Amygdala (tissue), 56 donors: ENCODE results near the gene IGSF9B.
A peak's percentile ranks its signal among the peaks of the same experiment; 100 is the strongest.
"Not testable (repeated sequence)": the region's sequence is repeated elsewhere in the genome, so short reads cannot be mapped to it uniquely, and the experiment has no call there.

Experiments
- DNase-seq, 56 donors: peaks; one replicate each; lab custom pipeline; 2025; lab: John Stamatoyannopoulos, UW

IGSF9B gene, protein sequence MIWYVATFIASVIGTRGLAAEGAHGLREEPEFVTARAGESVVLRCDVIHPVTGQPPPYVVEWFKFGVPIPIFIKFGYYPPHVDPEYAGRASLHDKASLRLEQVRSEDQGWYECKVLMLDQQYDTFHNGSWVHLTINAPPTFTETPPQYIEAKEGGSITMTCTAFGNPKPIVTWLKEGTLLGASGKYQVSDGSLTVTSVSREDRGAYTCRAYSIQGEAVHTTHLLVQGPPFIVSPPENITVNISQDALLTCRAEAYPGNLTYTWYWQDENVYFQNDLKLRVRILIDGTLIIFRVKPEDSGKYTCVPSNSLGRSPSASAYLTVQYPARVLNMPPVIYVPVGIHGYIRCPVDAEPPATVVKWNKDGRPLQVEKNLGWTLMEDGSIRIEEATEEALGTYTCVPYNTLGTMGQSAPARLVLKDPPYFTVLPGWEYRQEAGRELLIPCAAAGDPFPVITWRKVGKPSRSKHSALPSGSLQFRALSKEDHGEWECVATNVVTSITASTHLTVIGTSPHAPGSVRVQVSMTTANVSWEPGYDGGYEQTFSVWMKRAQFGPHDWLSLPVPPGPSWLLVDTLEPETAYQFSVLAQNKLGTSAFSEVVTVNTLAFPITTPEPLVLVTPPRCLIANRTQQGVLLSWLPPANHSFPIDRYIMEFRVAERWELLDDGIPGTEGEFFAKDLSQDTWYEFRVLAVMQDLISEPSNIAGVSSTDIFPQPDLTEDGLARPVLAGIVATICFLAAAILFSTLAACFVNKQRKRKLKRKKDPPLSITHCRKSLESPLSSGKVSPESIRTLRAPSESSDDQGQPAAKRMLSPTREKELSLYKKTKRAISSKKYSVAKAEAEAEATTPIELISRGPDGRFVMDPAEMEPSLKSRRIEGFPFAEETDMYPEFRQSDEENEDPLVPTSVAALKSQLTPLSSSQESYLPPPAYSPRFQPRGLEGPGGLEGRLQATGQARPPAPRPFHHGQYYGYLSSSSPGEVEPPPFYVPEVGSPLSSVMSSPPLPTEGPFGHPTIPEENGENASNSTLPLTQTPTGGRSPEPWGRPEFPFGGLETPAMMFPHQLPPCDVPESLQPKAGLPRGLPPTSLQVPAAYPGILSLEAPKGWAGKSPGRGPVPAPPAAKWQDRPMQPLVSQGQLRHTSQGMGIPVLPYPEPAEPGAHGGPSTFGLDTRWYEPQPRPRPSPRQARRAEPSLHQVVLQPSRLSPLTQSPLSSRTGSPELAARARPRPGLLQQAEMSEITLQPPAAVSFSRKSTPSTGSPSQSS (N-terminal part only)

DNA sequence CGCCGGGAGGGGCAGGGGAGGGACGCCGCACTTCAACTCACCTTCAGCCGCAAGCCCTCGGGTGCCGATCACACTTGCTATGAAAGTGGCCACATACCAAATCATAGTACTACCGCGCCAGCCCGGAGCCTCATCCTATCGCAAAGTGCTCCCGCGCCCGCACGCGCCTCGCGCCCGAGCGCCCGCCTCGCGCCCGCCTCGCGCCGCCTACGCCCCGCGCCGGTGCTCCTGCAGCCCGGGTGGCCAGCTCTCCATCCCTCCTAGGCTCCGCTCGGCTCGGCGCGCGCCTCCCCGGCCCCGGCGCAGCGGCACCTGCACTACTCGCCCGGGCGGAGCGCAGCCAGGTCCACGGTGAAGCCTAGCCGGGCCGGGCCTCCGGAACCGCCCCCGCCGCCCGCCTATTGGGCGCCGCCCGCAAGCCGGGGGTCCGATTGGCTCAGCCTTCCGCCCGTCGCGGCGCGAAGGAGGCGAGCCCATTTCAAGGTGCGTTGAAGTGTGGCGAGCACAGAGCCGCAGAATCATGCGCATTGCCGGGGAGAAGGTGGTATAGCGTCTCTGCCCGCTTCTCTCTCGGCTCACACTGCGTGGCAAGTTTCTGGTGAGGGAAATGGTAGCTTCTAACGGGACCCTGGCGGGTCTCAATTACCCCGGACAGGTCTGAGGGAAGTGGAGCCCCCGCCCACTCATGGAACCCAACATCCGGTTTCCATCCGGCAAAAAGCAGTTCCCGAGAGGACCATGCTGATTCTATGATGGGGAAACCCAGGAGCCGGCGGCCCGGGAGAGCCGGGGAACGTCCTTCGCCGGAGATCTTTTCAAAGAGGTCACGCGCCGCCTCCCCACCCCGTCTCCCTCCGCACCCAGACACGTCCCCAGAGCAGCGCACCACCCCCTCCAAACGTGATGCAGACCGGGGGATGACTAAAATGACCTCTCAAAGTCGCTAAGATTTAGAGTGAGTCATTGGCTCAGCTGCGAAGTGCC, at the start of gene IGSF9B:
Gene IGSF9B, minus strand, starts transcription at position 319 of the 984 bp plus-strand sequence. Its CDS starts 214 bp downstream, at position 105.
- peak in 55 of 56 donors; percentile 11 to 90 (median 73) for DNase-seq

DNA sequence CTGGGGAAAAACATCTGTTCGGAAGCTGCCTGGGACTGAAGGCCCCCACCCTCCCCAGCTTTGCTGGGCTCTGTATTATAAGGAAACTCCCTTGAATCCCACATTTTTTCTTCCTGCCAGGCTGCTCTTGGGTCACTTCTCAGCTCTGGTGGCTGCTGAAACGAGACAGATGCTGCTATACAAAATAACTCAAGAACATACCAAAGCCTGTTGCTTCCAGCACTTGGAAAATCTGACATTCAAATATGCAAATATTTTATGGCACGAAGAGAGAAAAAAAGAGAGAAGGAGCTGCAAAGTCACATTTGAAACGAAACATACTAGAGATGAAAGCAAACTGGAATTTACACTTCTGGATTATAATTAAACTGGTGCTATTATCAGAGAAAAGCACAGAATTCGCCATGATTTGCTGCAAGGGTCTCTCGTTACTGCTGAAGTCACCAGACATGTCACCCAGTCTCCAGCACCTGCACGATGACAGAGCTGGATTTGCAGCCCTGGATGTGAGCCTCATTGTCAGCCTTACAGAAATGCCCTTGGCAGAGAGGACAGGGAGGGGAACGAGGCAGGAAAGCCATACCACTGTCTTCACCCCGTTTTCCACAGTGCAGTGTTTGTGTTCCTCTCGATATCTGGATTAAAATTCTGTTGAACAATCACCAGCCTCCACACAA, 47.9 kb upstream of the IGSF9B start:
- peak in 5 of 56 donors; percentile 10 to 26 (median 13) for DNase-seq

DNA sequence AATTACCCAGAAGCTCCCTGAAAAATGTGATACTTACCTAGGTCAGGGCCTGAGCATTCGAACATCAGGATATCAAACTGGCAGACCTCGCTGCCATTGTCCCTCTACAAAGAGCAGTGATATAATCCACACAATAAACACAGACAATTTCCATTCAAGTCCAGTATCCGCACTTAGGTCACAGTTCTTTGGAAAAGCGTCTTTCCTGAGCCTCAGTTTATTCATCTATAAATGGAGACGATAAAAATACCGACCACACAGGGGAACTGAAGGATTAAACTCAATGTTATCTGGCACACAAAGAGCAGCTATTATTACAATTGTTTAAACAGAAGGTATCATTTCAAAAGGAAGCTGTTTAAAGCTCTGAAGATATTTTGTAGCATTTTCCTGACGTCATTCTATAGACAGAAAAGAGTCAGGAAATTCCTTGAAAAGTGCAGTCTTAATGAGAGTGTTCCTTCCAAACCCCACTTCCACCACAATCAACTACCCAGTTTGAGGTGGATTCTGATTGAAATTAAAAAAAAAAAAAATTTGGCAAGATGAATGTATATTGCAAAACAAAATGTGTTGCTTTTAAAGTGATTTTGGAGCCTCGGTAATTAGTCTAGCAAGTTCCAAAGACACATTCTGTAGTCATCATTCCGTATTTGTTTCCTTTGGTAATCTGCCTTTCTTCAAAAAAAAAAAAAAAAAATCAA, 47.2 kb upstream of the IGSF9B start:
- DNase-seq, result no peak

DNA sequence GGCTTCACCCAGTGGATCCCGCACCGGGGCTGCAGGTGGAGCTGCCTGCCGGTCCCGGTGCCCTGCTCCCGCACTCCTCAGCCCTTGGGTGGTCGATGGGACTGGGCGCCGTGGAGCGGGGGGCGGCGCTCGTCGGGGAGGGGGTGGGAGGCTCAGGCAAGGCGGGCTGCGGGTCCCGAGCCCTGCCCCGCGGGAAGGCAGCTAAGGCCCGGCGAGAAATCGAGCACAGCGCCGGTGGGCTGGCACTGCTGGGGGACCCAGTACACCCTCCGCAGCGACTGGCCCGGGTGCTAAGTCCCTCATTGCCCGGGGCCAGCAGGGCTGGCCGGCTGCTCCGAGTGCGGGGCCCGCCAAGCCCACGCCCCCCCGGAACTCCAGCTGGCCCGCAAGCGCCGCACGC, 46.1 kb upstream of the IGSF9B start:
- DNase-seq, result not testable (repeated sequence)

DNA sequence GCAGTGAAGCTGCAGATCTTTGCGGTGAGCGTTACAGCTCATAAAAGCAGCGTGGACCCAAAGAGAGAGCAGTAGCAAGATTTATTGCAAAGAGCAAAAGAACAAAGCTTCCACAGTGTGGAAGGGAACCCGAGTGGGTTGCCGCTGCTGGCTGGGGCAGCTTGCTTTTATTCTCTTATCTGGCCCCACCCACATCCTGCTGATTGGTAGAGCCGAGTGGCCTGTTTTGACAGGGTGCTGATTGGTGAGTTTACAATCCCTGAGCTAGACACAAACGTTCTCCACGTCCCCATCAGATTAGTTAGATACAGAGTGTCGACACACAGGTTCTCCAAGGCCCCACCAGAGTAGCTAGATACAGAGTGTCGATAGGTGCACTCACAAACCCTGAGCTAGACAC, 45.6 kb upstream of the IGSF9B start:
- not testable (repeated sequence) for DNase-seq

DNA sequence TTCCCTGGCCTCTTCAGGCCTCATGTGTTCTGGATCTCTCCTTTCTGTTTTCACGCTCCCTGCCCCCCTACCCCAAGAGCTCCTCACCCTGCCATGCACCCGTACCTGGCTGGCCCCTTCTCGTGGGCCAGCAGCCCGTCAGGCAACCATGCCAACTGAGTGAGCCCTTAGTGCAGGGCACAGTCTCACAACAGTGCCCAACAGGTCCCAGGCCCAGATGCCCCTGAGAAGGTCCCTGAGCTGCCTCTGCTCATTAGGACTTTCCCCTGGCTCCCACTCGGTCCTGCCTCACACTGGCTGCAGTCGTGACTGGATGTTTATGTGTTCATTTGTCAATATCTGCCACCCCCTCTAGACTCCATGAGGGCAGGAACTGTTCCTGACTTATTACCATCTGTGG, 44.8 kb upstream of the IGSF9B start:
- DNase-seq, result no peak

DNA sequence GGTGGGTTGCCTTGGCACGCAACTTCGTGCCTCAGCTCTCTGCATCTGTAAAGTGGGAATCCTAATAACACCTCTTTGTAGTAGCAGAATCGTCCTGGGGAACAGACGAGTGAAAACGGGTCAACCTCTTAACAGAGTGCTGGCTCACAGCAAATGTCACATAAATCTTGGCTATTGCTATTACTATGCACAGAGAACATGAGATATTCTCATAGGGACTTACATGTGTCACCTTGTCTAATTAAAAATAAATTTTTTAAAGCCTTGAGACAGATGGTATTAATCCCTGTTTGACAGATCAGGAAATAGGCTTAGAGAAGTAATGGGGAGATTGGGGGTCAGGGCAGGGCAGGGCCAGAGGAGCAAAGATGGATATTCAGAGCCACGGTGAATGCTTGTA, 44.3 kb upstream of the IGSF9B start:
- DNase-seq, result no peak

DNA sequence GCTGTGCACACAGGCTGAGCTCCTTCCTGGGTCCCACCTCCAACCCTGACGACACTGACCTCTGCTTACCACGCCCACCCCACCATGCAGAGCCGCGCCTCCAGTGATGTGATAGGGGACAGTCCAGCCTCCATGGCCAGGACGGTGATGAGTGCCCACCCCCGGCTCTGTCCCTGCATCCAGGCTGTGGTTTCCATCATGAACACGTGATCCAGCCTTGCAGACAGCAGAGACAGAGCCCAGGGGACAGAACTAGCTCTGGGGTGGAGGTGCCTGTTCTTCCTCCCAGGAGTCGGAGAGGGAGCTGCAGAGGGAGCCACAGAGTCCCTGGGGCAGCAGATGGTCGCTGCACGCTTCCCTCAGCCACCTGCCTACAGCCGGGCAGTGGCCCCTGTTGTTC, 42.6 kb upstream of the IGSF9B start:
- no peak for DNase-seq

DNA sequence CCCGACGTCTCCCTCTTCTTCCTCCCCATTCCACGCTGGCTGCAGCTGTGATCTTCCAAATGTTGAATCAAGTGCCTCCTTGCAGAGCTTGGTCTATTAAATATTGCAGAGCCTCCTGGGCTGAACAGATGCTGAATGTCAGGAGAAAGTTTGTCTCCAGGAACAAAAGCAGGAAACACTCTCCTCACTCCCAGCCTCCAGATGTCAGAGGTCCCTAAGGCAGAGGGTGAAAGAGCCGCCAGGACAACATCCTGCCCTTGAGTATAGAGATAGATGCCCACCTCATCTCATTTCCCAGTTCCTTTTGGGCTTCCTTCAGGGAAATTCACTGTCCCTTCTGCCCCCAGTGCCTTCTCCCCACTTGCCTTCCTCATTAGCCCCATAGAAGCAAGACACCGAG, 40.8 kb upstream of the IGSF9B start:
- no peak for DNase-seq

DNA sequence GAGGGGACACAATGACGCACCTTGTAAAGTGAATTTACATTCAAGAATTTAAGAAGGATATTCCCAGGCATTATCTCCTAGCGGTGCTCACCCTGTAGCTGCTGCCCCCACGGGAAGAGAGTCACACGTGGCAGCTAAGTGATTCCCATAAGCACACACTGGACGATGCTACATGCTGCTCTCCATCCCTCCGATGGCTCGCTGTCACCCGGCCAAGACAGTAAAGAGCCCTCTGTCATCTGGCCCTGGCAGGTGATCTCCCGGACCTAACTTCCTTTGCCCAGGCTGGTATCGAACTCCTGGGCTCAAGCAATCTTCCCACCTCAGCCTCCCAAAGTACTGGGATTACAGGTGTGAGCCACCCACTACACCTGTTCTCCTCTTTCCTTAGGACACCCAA, 39.9 kb upstream of the IGSF9B start:
- DNase-seq, result no peak

DNA sequence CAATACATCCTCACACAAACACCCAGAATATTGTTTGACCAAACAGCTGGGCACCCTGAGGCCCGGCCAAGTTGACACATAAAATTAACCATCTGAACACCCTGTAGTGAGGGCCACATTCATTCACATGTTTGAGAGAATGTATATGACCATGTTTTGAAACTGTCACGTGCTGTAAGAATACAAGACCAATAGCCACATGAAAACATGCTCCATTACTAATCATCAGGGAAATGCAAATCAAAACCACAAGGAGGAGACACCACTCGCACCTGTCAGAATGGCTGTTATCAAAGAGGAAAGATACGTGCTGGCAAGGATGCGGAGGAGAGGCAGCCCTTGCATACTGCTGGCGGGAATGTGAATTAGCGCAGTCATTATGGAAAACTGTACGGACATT, 38.3 kb upstream of the IGSF9B start:
- no peak for DNase-seq

DNA sequence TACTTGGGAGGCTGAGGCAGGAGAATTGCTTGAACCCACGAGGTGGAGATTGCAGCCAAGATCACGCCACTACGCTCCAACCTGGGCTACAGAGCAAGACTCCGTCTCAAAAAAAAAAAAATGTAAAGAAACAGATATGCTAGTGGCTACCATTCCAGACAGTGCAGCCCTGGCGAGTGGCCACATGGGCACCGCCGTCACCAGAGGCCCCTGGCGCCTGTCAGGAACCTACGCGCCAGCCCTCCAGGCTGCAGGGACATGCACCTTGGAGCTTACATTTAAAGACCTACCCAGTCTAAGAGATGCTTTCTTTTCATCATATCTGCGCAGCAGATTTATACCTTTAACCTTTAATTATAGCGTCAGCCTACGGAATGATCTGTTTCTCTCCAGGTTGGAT, 37.2 kb upstream of the IGSF9B start:
- no peak for DNase-seq

DNA sequence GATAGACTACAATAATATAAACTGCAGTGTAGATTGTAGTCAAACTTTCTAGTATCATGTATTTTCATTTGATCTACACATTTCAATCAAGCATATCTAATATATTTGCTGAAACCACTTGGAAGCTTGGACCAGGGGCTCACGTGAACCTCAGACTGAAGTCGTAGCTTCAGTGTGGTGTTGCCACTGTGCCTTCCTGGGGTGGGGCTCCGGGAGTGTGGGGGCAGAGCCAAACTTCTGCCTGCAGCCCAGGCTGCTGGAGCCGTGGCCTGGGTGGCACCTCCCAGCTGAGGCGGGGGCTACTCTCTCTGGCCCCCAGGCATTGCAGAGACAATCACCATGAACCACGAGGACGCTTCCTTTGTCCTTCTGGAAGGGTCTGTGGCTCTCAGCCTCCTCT, 36.3 kb upstream of the IGSF9B start:
- no peak for DNase-seq

DNA sequence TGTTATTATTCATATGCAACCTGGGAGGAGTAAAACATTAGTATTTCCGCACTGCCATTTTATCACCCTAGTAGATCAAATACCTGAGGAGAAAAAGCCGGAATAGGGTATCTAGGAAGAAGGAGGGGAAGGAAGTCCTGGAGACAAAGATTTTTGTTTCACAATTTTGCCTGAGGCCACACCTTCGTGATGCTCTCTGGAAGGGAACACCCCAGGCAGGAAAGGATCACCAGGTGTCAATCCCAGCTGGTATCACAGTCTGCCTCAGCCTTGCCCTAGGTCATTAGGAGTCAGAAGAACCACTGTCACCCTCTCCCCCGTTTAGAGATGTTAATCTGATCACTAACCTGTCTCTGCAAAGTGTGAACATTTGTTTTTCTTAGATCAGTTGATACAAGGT, 35.4 kb upstream of the IGSF9B start:
- no peak for DNase-seq

DNA sequence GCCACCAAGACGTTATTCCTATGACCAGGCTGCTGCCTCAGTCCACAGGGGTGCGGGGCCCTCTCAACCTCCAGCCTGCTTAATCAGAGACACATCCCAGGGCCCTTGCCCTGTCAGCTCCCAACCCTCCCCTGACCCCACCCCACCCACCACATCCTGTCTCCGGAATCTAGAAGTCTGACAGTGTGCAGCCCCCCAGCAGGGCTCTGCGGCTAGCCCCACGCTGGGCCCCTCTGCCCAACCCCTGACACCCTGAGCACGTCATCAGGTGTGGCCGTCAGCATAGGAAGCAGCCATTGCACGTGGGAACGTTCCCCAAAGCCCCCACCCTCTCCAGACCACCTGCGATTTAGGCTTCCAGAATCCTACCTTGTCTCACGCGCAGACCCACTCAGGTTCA, 34.3 kb upstream of the IGSF9B start:
- DNase-seq, result no peak

DNA sequence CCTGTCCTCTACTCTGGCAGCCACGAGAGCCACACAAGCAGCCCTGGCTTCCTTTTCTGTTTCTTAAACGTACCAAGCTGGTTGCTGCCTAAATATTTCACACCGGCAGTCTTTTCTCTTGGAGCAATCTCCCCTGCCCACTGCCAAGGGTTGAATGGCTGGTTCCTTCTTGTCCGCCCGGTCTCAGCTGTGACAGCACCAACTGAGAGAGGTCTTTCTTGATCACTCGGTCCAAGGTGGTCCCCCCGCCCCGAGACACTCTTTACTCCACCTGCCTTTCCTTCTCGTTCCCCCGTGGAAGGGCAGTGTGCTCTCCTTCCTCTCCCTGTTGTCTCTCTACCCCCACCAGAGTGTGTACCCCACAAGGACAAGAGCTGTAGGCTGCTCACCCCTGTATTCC, 33.7 kb upstream of the IGSF9B start:
- DNase-seq, result no peak

DNA sequence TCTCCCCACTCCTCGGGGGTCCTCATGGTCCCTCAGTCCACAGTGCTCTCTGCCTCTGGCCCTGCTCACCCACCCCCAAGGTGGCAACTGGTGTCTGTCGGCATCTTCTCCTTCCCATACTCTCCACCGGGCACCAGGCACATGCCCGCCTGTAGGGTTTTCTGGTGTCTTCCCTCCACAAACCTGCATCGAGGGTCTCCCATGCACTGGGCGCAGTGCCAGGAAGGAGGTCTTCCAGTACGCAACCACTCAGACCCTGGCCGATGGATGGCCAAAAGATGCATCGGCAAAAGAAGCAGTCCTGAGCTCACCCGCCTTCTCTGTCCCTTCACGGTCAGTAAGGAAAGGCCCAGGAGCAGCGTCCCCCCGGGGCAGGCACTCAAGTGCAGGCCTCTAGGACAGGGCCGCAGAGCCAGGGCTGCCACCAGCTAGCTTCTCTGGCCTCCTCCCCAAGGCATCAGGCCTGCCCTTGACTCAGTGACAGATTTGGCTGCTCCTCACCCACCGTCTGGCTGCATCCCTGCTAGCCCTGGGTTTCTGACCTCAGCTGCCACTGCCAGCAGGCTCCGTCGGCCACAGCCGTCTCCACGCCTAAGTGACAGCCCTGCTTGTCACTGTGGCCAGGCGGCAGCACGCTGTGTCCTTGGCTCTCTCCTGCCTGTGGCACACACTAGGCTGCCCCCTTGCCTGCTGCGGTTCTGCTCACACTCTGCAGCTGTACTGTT, 32.1 kb upstream of the IGSF9B start:
- DNase-seq, result peak in 4 of 56 donors; percentile 15 to 34 (median 20)

DNA sequence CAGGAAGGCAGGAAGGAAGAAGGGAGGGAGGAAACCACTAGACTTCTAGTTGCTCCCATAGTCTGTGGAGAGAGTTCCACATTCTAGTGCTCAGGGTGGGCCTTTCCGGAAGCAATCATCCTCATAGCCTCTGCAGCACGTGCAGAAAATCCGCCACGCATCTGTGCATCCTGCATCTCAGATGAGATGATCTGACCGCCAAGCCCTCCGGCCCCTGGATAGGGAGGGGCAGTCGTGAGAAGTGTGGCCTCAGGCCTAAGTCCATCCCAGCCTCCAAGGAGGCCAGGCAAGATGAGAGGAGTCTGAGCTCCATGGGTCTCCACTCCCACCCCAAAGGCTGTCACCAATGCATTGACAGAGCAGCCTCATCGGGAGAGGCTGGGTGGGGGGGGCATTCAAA, 30.4 kb upstream of the IGSF9B start:
- DNase-seq, result no peak
